GM18499 (cell line): ENCODE results near the gene ENTPD8.
"Not testable (repeated sequence)": the region's sequence is repeated elsewhere in the genome, so short reads cannot be mapped to it uniquely, and the experiment has no call there.

ENCODE experiments used
- ATAC-seq: cut with Tn5 transposase; IDR thresholded peaks from one replicate; pipeline ENCODE4 v1.9.1; 2021; ENCODE audit warnings: moderate number of reproducible peaks; ENCODE audit not compliant: insufficient read depth, unreplicated experiment

ENTPD8 gene

GRCh38 chr9:137459601-137460362 lies 18.6 kb upstream of the ENTPD8 start:
- no peak for ATAC-seq

- ATAC-seq: no peak
Observed at GRCh38 chr9:137459152-137459600, 18.0 kb upstream of the ENTPD8 start, which contains the start of gene NSMF. TSS of gene NSMF (minus strand) at chr9:137459334. CDS start at chr9:137459102, 232 bp downstream.

GRCh38 chr9:137458194-137459151 lies 17.3 kb upstream of the ENTPD8 start:
- ATAC-seq: no peak

DNA sequence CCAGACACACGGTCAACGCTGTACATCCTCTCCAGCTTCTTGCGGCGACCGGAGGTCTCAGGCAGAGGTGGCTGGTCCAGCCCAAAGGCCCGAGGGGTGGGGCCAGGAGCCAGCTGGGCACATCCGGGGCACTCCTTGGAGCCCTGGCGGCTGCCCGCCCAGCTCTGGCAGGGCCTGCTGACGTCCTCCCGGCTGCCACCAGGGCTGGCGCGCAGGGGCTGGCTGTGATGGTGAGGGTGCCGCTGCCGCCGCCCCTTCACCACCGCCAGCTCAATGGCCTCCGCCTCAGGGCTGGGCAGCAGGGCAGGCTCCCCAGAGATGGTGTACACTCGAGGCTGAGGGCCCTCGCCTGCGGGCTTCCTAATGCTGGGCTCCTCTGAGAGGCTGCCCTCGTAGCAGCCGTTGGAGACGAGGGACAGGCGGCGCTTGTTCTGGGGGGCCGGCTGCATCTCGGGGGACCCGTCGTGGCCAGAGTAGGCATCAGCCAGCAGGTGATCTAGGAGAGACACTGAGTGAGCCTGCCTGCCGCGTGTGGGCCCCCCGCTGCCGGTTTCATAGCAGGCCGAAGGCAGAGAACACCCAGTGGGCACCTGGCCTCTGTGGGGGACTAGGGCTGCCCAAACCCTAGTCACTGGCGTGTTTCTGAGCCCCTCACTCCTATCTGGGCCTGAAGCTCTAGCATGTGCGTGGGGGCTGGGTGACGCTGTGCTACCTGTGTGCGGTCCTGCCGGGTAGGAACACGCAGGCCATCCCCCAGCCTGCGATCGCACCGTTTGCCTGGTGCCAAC lies 16.4 kb upstream of the ENTPD8 start:
- ATAC-seq: no peak

- ATAC-seq: no peak
Observed at GRCh38 chr9:137456864-137457405, 15.8 kb upstream of the ENTPD8 start.

GRCh38 chr9:137456061-137456863 lies 15.1 kb upstream of the ENTPD8 start:
- ATAC-seq: no peak

- ATAC-seq: no peak
Observed at GRCh38 chr9:137455359-137455991, 14.3 kb upstream of the ENTPD8 start.

- no peak for ATAC-seq
Observed at GRCh38 chr9:137454597-137455358, 13.6 kb upstream of the ENTPD8 start.

DNA sequence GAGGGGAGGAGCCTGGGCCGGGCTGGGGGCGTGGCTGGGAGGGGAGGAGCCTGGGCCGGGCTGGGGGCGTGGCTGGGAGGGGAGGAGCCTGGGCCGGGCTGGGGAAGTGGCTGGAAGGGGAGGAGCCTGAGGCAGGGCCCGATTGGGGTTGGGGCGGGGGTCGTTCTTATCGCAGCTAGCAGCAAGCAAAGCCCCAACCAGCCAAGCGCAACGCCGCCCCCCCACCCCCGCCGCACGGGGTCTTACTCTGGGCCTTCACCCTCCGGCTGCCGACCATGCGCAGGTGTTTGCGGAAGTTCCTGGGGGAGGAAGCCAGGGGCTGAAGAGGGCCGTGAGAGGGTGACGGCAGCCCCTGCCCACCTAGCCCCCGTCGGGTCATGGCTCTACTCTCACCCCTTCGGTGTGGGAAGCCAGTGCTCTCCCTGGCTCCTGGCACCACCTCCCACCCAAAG lies 13.0 kb upstream of the ENTPD8 start:
- ATAC-seq: no peak

DNA sequence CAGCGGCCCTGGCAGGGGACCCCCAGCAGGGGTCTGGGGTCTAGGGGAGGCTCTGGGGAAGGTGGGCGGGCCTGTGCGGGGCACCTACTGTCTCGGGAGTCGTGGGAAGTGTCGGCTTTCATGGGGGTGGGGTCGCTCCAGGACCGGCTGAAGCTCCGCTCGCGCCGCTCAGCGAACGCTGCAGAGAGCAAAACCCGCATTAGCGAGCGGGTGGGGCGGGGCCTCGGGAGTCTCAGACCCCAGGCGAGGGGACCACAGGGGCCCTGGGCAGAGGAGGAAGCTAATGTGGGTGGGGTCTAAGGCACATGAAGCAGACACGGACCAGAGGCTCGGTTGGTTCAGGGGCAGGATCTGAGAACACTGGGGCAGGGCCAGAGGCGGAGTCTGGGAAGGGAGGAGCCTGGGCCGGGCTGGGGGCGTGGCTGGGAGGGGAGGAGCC lies 12.5 kb upstream of the ENTPD8 start:
- no peak for ATAC-seq

DNA sequence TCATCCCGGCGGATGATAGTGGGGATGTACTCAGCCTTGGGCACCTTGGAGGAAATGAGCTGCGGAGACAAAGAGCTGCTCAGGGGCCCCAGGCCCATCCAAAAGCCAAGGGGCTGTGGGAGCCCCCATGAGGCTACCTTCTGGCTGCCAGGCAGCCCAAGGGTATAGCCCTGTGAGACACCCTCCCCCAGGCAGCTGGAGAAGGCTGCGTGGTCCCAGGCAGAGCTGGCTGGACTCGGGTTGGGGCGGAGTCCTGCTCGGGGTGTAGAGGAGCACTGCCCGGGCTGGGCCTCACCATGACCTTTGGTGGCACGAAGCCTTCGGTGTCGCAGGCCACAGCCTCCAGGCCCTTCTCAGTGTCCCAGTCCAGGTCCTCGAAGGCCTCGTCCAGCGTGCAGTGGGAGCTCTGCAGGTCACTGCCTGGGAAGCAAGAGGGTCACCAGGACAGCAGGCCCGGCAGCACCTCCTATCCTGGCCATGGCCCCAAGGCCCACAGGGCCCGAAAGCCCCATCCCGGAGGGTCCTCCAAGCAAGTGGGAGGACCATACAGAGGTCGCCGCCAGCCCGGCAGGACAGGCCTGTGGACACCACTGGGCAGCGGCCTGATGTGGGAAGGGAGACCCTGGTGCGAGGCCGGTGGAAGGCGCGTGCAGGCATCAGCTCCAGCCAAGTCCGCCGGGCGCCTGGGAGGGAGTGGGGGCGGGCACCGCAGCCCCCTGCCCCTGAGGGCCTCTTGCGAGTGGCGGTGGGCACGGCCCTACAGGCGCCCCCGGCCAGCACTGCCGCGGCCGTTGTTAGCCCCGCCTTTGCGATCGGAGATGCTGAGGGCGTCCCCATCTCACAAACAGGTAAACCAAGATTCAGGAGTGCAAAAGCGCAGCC lies 11.8 kb upstream of the ENTPD8 start:
- no peak for ATAC-seq

- no peak for ATAC-seq
Observed at GRCh38 chr9:137452006-137452760, 11.0 kb upstream of the ENTPD8 start.

- not testable (repeated sequence) for ATAC-seq
Observed at GRCh38 chr9:137451264-137452005, 10.3 kb upstream of the ENTPD8 start.

DNA sequence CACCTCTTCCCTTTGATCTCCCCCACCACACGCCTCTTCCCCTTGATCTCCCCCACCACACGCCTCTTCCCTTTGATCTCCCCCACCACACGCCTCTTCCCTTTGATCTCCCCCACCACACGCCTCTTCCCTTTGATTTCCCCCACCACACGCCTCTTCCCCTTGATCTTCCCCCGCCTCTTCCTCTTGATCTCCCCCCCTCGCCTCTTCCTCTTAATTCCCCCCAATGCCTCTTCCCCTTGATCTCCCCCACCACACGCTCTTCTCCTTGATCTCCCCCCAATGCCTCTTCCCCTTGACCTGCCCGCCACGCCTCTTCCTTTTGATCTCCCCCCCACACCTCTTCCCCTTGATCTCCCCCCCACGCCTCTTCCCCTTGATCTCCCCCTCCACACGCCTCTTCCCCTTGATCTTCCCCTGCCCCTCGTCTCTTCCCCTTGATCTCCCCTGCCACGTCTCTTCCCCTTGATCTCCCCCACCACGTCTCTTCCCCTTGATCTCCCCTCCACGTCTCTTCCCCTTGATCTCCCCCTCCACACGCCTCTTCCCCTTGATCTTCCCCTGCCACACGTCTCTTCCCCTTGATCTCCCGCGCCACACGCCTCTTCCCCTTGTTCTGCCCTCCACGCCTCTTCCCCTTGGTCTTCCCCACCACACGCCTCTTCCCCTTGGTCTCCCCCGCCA lies 9.5 kb upstream of the ENTPD8 start:
- ATAC-seq: not testable (repeated sequence)

- ATAC-seq: no peak
Observed at GRCh38 chr9:137449931-137450538, 8.9 kb upstream of the ENTPD8 start.
